Upper lobe of left lung (tissue), 6 donors: ENCODE data around the gene ATG10. TPM values are rescaled to one million over a fixed set of nuclear protein-coding genes. Genes with fewer than 3 reads are reported as not detected.

ENCODE experiments used
- ATAC-seq, 2 donors: fragments of 200-7000 bp; cut with Tn5 transposase; one replicate each; pipeline ENCODE4 v1.9.1; 2022; ENCODE audit warnings: mild to moderate bottlenecking in 2 of 2, moderate library complexity in 2 of 2; ENCODE audit not compliant: low FRiP score in 2 of 2
- DNase-seq, 2 donors: peaks; one replicate each; pipeline ENCODE4 v3.0.0-alpha.2; 2019 to 2020
- H3K27ac ChIP-seq, 4 donors: fragments of 200-600 bp; sonication (generic); one replicate each; pipeline ENCODE4 v1.5.1; 2016 to 2019
- H3K27me3 ChIP-seq, 4 donors: fragments of 200-600 bp; sonication (generic); one replicate each; pipeline ENCODE4 v1.5.1; 2017 to 2019
- H3K36me3 ChIP-seq, 4 donors: fragments of 200-600 bp; sonication (generic); one replicate each; pipeline ENCODE4 v1.5.1; 2016 to 2019
- H3K4me1 ChIP-seq, 4 donors: fragments of 200-600 bp; sonication (generic); one replicate each; pipeline ENCODE4 v1.5.1; 2018 to 2019
- H3K4me3 ChIP-seq, 4 donors: fragments of 200-600 bp; sonication (generic); one replicate each; pipeline ENCODE4 v1.5.1; 2017 to 2019; ENCODE audit warnings: mild to moderate bottlenecking in 2 of 4, moderate library complexity in 1 of 4
- H3K9me3 ChIP-seq, 4 donors: fragments of 200-600 bp; sonication (generic); one replicate each; pipeline ENCODE4 v1.5.1; 2018 to 2019
- EP300 ChIP-seq, 4 donors: sonication (generic); formaldehyde crosslinking; IDR thresholded peaks; one replicate each; pipeline ENCODE4 v1.5.1; 2017; ENCODE audit warnings: antibody characterized with exemption in 4 of 4, control low read depth in 2 of 4
- POLR2A ChIP-seq, 4 donors: fragments of 450-650 bp; IDR thresholded peaks; one replicate each; pipeline ENCODE4 v1.5.1; 2016 to 2017; ENCODE audit warnings: antibody characterized with exemption in 4 of 4, mild to moderate bottlenecking in 2 of 4
- POLR2AphosphoS5 ChIP-seq, 2 donors: sonication (generic); formaldehyde crosslinking; IDR thresholded peaks; one replicate each; pipeline ENCODE4 v1.5.1; 2017; ENCODE audit warnings: antibody characterized with exemption in 2 of 2
- WGBS, 2 donors: methylation state at CpG; one replicate each; pipeline ENCODE4 v1.1.5; 2017 to 2018; 5-methylcytosine and 5-hydroxymethylcytosine counted together
- total RNA-seq, 6 donors: library from RNA; depleted of rRNA in 4 of 6; stranded (reverse); fragments of >200 nt in 4 of 6; gene quantifications; one replicate each; pipeline versions ENCODE4 v1.1.0 to v1.2.1, GENCODE V29; 2016 to 2021
- TF ChIP-seq, protein P1 (sequence below), 6 experiments: fragments of 450-650 bp in 4 of 6; fragments of 200-600 bp in 2 of 6; sonication (generic) in 2 of 6; IDR thresholded peaks; one replicate each; pipeline ENCODE4 v1.5.1; 2016 to 2019; ENCODE audit warnings: antibody characterized with exemption in 6 of 6
- donor health status: DM: no; HTN: no; CAD: no; lungs with moderate emphysema.
- donor health status: DM: no; HTN: yes; CAD: no; lungs with severe emphysema.

ATG10 gene
- total RNA-seq, 6 donors from 2014 or later = 1.00 to 9.4 (median 7.0) TPM

DNA sequence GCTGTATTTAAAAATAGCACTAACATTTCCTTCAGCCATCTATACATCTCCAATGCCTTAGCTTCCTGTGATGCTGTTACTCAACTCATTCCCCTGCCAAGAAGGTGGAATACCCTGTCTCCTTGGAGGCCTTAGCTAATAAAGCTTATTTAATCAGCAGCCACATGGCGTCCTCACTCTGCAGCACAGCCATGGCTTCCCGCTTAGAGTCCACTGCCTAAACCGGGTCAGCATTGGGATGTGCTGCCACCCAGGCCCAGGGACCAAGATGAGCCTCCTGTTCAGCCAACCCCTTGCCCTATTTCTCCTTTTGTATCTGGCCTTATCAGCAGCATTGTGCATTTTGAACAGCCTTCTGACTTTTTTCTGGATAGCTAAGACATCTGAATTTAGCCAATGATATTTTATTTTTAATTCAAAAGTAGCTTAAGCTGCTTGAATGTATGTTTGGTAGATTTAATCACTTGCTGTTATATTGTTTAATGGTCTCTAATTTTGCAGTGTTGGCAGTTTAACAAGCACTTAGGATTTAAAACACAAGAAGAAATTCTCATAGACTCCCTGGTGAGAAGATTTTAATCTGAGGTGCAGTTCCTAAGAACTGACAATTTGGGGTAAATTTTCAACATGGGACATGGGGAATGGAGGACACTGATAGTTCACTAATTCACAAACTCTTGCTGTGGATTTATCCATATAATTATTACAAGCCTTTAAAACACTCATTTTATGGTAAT, 193.3 kb downstream of the ATG10 start:
- TF ChIP-seq, protein P1, sequence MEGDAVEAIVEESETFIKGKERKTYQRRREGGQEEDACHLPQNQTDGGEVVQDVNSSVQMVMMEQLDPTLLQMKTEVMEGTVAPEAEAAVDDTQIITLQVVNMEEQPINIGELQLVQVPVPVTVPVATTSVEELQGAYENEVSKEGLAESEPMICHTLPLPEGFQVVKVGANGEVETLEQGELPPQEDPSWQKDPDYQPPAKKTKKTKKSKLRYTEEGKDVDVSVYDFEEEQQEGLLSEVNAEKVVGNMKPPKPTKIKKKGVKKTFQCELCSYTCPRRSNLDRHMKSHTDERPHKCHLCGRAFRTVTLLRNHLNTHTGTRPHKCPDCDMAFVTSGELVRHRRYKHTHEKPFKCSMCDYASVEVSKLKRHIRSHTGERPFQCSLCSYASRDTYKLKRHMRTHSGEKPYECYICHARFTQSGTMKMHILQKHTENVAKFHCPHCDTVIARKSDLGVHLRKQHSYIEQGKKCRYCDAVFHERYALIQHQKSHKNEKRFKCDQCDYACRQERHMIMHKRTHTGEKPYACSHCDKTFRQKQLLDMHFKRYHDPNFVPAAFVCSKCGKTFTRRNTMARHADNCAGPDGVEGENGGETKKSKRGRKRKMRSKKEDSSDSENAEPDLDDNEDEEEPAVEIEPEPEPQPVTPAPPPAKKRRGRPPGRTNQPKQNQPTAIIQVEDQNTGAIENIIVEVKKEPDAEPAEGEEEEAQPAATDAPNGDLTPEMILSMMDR (IDR thresholded peaks at IDR 0.05) = no peak
- TF ChIP-seq POLR2A (IDR thresholded peaks at IDR 0.05) (no peak), EP300 (IDR thresholded peaks at IDR 0.05) (no peak), POLR2AphosphoS5 (IDR thresholded peaks at IDR 0.05) (no peak)
- H3K4me3 ChIP-seq = no peak overlapping the region
- no peaks in the 10 kb centered on the region for H3K36me3 ChIP-seq
- H3K27me3 ChIP-seq = no peaks in the 10 kb centered on the region
- WGBS, 2 donors = 50 to 69% methylated on average over 3 of the region's 3 CpGs
- peak overlapping the region in 3 of 4 donors; percentile 37 to 40 (median 37) for H3K27ac ChIP-seq
- DNase-seq = peak in 1 of 2 donors; percentile 23
- peak in 1 of 2 donors; percentile 39 for ATAC-seq
- H3K9me3 ChIP-seq = no peaks in the 10 kb centered on the region
- H3K4me1 ChIP-seq = peaks cover 16 to 25% (median 20%) of the 10 kb centered on the region in 4 donors

DNA sequence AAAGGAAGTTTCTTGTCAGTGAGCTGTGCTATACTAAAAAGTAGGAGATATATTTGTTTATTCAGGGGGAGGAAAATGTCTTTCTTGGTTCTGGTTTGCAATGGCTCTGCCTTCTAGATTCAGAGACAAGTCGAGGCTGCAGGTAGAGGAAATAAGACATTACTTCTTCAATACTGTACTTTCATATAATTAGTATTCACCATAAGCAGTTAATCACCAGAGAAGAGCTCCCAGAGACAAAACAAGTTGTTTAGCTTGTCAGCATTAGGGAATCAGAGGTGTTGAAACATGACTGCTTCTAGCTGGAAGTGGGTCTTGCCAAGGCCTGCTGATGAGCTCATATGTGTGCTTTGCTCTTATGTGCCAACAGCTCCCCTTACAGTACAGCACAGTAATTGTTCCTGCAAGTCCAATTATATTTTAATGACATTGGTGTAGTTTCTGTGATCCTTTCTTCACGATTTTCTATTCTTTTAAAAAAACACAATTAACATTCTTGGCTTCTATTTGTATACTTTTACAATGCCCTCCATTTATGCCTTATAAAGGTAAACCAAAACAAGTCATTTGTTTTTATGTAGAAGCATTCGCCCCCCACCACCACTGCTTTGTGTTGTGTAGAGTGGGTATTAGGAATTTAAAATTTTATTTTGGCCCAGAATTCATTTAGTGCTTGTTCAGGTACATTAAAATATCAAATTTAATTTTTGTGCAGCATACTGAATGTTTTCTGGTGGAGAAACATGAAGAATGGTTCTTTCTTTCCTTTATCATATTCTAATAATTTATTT, 194.1 kb downstream of the ATG10 start:
- peak in 1 of 2 donors; percentile 85 for DNase-seq
- no peaks in the 10 kb centered on the region for H3K27me3 ChIP-seq
- no peak overlapping the region for H3K4me3 ChIP-seq
- WGBS, 2 donors = 46 to 47% methylated on average over 3 of the region's 3 CpGs
- ATAC-seq = peak; percentile 95 to 98
- no peaks in the 10 kb centered on the region for H3K9me3 ChIP-seq
- peaks cover 16 to 25% (median 20%) of the 10 kb centered on the region in 4 donors for H3K4me1 ChIP-seq
- TF ChIP-seq, protein P1 (IDR thresholded peaks at IDR 0.05) = peak; percentile 50 to 84 (median 78)
- TF ChIP-seq POLR2AphosphoS5 (IDR thresholded peaks at IDR 0.05) = peak in 1 of 2 donors; percentile 36
- TF ChIP-seq POLR2A (IDR thresholded peaks at IDR 0.05) = no peak
- no peak for TF ChIP-seq EP300 (IDR thresholded peaks at IDR 0.05)
- H3K36me3 ChIP-seq = no peaks in the 10 kb centered on the region
- peak overlapping the region in 3 of 4 donors; percentile 37 to 40 (median 37) for H3K27ac ChIP-seq

GRCh38 chr5:82167372-82167935, 195.6 kb downstream of the ATG10 start:
- 69 to 72% methylated on average over 3 of the region's 3 CpGs for whole genome bisulfite sequencing, 2 donors
- no peak for ATAC-seq
- H3K27ac ChIP-seq = no peak overlapping the region
- TF ChIP-seq, protein P1 (IDR thresholded peaks at IDR 0.05) = no peak
- TF ChIP-seq EP300 (IDR thresholded peaks at IDR 0.05) (no peak), POLR2A (IDR thresholded peaks at IDR 0.05) (no peak), POLR2AphosphoS5 (IDR thresholded peaks at IDR 0.05) (no peak)
- no peak for DNase-seq
- H3K36me3 ChIP-seq = no peaks in the 10 kb centered on the region
- H3K27me3 ChIP-seq = no peaks in the 10 kb centered on the region
- peaks cover 16 to 25% (median 20%) of the 10 kb centered on the region in 4 donors for H3K4me1 ChIP-seq
- H3K4me3 ChIP-seq = no peak overlapping the region
- no peaks in the 10 kb centered on the region for H3K9me3 ChIP-seq

DNA sequence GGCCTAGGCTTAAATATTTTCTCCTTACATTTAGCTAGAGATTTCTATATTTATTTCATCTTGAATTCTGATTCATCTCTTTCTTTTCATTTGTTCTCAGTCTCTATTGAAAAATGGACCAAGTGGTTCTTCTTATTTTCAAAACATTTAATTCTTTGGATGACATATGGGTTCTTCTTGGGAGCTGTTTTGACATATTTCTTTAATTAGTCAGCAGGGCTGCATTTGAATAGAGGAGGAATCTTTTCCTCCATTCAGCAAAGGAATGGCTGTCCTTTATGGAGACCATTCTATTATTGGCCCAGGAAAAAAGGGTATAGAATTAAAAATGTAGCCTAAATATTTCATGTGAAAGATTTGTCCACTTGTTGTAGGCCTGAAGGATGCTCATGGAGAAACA, 196.5 kb downstream of the ATG10 start:
- no peak for TF ChIP-seq POLR2A (IDR thresholded peaks at IDR 0.05)
- TF ChIP-seq POLR2AphosphoS5 (IDR thresholded peaks at IDR 0.05) = no peak
- TF ChIP-seq EP300 (IDR thresholded peaks at IDR 0.05) = no peak
- TF ChIP-seq, protein P1 (IDR thresholded peaks at IDR 0.05) = no peak

More for the DNA sequence above, 196.5 kb downstream of the ATG10 start:
- no peaks in the 10 kb centered on the region for H3K9me3 ChIP-seq
- ATAC-seq (no peak), DNase-seq (no peak)
- H3K4me3 ChIP-seq = no peak overlapping the region
- H3K27me3 ChIP-seq = no peaks in the 10 kb centered on the region
- no peaks in the 10 kb centered on the region for H3K36me3 ChIP-seq
- H3K27ac ChIP-seq = no peak overlapping the region
- H3K4me1 ChIP-seq = peaks cover 13 to 25% (median 20%) of the 10 kb centered on the region in 4 donors
